GM18858 (cell line): Measurements from ENCODE around the gene CRELD1.
A peak's percentile ranks its signal among the peaks of the same experiment; 100 is the strongest.

Experiments
- ATAC-seq: cut with Tn5 transposase; IDR thresholded peaks from one replicate; pipeline ENCODE4 v1.9.1; 2021; ENCODE audit not compliant: unreplicated experiment

CRELD1 gene

DNA sequence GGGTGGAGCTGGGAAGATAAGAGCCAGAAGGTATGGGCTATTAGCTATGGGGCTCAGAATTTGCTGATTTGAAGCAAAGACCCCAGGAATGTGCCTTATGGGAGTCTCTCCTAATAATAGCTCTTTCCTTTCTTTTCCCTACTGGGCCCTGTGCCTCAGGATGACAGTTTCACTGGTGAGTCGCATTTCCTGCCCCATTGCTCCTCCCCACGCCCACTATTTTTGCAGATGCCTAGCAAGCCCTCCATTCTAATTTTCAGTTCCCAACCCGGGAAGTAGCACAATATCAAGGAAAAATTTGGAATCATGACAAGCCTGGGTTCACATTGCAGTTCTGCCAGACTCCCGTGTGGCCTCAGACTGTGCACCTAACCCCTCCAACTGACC lies 30.4 kb upstream of the CRELD1 start:
- no peak for ATAC-seq

DNA sequence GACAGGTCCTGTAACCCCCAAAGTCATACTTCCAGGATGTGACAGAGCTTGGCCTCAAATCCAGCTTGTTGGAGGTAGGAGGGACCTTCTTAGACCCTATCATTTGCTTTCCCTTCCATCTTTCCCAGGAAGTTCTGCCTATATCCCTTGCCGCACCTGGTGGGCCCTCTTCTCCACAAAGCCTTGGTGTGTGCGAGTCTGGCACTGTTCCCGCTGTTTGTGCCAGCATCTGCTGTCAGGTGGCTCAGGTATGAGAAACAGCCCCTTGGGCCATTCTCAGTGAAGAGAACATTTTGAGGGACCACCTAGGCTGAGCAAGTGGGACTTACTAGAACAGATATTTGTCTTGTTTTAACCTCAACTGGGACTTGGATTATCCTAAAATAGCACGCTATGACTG lies 29.7 kb upstream of the CRELD1 start:
- ATAC-seq, result no peak

DNA sequence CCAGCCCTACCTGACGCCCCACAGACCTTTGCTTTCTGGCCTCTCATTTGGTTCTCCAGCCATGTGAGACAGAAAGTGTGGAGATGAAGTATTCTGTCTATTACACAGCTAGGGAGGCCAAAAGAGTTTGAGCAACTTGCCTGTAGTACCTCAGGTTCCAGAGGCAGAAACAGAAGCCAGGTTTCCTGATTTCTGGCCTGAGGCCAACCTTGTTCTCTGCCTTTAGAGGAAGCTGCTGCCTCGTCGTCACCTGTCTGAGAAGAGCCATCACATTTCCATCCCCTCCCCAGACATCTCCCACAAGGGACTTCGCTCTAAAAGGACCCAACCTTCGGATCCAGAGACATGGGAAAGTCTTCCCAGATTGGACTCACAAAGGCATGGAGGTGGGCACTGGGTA lies 27.2 kb upstream of the CRELD1 start:
- ATAC-seq, result no peak

DNA sequence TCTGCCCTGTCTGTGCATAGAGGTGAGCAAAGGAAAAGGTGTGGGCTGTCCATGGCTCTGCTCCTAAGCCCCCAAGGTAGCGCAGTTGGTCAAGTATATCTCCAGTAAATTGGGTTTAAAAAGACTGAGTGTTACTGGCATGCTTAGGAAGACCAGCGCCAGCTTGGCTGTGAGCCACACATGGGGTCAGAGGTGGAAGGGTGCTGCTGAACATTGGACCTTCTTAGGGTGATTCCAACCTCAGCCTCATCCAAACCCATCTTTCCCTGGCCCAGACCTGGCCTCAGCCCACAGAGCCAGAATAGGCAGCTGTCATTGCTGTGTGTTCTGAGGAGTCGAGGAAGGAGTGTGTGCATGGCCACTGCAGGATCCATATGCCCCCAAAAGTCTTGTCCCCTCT lies 25.3 kb upstream of the CRELD1 start:
- no peak for ATAC-seq

DNA sequence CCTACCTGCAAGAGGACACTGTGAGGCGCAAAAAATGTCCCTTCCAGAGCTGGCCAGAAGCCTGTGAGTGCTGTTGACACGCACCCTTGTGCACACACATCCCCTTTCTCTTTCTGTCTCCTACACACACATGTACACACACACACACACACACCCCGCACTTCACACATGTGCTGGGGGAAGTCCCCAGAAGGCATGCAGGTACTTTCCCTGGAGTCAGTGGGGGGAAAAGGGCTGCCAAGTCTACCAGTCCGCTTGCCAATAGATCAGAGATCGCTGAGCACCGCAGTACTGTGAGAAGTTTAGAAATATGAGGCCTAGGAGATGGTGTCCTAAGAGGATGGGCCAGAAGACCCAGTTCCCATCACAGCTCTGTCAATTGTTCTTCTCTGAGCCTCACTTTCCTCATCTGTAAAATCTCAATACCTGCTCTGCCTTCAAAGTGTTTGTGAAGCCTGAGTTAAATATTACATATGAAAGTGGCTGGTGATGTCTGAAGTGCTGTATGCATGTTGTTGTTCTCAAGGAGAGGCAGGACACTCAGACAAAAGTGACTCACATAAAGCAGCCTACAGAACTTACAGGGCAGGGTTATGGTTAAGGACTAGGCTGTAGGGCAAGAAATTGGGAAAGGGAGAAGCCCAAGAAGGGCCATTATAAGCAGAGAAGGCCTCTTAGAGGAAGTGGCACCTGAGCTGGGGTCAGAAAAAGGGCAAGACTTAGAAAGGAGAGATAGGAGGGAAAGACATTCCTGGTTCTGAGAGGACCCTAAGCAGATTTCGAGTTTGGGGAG lies 24.2 kb upstream of the CRELD1 start:
- ATAC-seq, result no peak

DNA sequence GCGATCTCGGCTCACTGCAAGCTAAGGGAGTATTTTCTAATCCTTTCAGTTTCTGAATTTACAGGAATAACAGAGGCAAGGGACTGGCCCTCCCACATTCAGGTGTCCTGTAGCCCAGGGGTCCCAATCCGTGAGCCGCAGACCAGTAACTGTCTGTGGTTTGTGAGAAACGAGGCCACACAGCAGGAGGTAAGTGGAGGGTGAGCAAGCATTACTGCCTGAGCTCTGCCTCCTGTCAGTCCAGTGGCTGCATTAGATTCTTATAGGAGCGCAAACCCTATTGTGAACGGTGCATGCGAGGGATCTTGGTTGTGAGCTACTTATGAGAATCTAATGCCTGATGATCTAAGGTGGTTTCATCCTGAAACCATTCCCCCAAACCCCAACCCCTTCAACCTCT lies 21.8 kb upstream of the CRELD1 start:
- ATAC-seq, result no peak

DNA sequence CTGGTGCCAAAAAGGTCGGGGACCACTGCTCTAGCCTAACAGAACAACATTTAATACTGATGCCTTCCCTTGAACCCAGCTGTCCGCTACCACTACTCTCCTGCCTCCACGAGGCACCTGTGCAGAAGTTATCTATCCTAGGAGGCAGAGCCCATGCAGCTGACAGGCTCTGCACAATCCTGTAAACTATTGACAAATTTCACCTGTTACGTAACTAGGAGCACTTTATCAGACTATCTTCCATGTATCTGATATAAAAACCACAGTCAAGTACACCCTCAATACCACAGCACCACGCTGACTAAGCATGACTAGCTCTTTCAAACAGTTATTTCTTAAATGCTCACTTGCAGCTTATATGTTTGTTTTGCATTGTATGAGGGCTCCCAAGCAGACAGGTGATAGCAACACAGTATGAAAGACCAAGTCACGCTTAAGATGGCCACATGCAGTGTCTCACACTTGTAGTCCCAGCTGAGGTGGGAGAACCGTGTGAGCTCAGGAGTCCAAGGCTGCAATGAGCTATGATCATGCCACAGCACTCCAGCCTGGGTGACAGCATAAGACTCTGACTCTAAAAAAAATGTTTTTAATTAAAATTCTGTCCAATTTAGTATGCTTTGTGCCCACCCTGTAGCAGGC lies 21.2 kb upstream of the CRELD1 start:
- no peak for ATAC-seq

DNA sequence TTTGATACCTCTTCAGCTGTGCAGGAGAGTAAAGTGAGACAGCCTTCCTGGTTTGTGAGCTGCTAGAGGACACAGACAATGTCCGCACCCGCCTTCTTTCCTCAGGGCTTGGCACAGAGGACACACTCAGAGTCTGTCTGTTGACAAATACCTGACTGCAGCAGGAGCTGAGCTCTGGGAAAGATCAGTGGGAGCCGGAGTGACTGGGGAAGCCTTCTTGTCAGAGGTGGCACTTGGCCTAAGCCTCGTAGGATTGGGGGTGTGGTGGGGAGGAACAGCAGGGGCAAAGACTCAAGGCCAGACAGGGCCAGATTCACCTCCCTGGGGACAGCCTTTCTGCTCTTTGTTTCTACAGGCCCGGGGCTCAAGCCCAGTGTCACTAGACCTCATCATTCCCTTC lies 20.0 kb upstream of the CRELD1 start:
- no peak for ATAC-seq

DNA sequence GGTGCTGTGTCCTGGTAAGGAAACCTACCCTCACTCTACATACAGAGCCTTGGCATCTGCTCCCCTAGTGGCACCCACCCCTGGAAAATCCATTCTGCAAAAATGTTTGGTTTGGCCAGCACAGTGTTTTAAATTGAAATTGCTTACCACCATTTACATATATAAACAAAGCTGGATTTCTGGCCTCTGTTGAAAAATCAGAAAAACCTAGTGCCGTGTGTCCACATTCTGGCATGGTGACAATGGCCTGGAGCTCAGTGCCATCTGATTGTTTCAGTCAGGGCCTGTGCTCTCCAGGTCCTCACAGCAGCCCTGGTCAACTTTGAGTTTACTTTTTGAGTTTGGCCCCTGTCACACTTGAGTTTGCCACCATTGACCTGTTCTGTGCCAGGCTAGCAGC lies 19.6 kb upstream of the CRELD1 start:
- ATAC-seq, result no peak

DNA sequence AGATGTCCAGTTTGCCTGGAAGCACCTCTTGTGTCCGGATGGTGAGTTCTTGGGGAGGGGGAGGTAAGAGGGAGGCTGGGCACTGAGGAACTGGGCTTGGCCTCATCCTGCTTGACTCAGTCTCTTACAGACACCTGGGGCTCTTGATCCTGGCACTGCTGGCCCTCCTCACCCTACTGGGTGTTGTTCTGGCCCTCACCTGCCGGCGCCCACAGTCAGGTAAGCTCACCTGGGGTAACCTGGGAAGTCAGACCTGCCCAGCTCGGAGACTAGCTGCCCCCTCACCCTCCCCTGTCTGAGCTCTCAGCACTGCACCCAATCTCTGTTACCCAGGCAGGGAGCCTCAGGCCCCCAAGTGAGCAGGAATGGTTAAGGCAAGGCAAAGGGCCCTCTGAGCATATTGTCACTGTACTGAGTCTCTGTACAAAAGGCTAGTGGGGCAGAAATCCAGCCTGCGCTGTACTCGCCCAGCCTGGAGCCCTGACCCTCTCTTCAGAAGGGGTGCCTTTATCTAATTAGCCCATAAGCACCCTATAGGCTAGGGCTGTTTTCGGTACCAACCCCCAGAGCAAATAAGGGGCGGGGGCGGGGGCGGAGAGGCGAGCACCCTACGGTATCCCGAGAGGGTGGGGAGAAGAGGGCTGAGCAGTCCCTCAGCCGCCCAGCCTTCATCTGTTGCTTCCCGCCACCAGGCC lies 18.9 kb upstream of the CRELD1 start:
- peak; percentile 49 for ATAC-seq

DNA sequence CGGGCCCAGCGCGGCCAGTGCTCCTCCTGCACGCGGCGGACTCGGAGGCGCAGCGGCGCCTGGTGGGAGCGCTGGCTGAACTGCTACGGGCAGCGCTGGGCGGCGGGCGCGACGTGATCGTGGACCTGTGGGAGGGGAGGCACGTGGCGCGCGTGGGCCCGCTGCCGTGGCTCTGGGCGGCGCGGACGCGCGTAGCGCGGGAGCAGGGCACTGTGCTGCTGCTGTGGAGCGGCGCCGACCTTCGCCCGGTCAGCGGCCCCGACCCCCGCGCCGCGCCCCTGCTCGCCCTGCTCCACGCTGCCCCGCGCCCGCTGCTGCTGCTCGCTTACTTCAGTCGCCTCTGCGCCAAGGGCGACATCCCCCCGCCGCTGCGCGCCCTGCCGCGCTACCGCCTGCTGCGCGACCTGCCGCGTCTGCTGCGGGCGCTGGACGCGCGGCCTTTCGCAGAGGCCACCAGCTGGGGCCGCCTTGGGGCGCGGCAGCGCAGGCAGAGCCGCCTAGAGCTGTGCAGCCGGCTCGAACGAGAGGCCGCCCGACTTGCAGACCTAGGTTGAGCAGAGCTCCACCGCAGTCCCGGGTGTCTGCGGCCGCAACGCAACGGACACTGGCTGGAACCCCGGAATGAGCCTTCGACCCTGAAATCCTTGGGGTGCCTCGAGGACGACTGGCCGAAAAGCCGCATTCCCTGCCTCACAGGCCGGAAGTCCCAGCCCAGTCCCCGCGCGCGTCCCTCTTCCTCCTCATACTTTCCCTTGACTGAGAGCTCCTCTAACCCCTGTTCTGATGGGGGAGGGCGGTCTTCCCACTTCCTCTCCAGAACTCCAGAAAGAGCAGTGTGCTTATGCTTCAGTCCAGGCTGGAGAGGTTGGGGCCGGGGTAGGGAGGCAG lies 18.1 kb upstream of the CRELD1 start:
- peak; percentile 34 for ATAC-seq

DNA sequence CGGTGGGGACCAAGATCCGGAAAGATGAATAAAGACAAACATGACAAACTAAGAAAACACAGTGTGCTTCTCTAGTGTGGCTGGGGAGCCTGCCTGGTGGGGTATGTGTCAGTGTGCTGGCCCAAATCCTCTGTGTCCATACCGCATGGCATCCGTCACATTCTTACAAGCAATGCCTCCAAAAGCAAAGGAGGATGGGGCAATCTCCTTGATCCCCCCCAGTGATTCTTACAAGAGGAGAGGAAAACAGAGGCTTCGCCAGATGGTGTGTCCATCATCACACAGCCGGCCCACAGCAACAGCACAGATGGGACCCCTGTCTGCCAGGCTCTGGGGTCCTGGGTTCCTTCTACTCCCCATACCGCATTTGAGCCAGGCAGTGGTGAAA lies 17.3 kb upstream of the CRELD1 start:
- no peak for ATAC-seq

DNA sequence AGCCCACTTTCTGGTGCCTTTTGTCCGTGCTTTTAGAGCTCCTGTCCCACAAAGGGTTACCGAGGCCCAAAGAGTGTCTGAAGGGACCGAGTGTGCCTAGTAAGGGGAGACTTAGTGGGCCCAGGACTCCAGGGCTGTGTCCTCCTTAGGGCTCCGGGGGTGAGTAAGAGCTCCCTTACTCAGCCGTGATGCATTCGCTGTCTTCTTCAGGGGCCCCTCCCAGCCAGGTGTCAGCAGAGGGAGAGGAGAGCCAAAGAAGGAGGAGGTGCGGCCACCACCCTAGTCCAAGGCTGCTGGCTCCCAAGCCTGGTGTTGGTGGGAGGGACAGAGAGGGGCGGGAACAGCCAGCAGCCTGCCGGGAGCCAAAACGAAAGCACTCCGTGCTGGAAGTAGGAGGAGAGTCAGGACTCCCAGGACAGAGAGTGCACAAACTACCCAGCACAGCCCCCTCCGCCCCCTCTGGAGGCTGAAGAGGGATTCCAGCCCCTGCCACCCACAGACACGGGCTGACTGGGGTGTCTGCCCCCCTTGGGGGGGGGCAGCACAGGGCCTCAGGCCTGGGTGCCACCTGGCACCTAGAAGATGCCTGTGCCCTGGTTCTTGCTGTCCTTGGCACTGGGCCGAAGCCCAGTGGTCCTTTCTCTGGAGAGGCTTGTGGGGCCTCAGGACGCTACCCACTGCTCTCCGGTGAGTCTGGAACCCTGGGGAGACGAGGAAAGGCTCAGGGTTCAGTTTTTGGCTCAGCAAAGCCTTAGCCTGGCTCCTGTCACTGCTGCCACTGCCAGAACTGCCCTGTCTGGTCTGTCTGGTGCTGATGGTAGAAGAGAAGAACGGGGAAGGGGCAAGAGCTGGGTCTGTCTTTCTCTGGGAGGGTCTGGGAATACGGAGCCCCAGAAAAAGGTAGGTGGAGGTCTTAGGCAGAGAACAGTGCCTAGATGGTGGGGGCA lies 16.6 kb upstream of the CRELD1 start, which contains the start of gene IL17RC:
TSS of gene IL17RC (plus strand) at position 365 of the 947 bp plus-strand sequence. CDS start at position 583, 218 bp downstream.
- no peak for ATAC-seq

DNA sequence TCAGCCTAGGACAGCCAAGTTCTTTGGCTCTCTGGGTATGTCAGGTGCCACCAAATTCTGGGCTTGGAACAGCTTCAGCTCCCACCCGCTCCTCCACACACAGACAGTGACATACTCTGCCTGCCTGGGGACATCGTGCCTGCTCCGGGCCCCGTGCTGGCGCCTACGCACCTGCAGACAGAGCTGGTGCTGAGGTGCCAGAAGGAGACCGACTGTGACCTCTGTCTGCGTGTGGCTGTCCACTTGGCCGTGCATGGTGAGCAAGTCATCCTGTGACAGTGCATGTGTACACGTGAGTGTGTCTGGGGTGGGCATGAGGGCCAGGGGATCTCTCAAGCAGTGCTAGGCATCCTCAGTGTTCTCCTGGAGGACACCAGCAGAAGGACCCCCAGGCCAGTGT lies 15.8 kb upstream of the CRELD1 start:
- ATAC-seq, result no peak

DNA sequence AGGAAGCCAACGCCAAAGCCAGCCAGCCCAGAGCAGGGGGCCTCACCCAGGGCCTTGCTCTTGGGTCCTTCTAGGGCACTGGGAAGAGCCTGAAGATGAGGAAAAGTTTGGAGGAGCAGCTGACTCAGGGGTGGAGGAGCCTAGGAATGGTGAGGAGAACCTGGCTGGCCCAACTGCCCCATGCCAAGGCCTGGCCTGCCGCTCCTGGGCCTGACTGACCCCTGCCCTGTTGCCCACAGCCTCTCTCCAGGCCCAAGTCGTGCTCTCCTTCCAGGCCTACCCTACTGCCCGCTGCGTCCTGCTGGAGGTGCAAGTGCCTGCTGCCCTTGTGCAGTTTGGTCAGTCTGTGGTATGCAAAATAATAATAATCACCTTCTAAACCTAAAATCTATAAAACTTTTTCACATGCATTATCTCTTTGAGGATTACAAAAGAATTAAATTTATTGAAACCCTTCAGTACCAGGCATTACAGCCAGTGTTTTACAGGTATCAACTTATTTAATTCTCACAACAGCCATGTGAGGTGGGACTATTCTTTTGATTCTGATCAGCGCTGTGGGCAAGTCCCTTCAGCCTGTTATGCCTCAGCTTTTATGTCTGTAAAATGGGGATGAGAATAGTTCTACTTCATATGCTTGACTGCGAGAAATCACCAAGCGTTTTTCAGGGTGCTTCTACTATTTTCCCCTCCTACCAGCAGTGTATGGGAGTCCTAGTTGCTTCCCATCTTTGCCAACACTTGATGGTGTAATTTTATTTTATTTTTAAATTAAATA lies 15.2 kb upstream of the CRELD1 start:
- ATAC-seq, result no peak

DNA sequence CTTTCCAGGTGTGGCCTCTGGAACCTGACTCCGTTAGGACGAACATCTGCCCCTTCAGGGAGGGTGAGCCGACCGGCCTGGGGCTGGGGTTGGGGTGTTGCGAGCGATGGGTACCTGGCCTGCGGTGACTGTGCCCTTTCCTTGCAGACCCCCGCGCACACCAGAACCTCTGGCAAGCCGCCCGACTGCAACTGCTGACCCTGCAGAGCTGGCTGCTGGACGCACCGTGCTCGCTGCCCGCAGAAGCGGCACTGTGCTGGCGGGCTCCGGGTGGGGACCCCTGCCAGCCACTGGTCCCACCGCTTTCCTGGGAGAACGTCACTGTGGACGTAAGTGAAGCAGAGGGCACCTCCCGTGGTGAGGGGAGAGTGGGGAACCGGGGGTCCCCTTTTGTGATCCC lies 5.5 kb upstream of the CRELD1 start:
- no peak for ATAC-seq

DNA sequence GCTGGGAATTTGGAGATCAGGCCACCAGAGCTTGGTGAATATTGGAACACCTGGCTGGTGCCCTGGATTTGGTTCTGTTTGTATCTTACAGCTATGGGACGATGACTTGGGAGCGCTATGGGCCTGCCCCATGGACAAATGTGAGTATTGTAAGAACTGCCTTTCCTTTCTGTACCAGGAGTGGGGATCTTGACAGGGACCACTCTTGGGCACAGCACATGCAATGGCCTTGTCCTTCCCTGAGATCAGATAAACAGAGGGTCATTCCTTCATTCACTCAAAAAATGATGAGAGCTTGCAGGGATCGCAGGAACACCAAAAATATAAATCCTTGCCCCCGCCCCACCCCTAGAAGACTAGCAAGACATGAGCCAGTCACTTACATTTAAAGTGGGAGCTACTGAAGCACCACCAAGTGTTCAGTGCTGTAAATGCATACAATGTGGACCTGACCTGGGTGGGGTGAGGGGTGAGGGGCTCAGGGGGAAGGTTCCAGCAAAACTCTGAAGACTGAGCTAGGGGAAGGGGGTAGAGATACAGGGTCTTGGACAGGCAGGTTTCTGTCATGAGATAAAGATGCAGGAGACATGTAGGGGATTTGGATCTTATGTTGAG lies 2.7 kb upstream of the CRELD1 start:
- no peak for ATAC-seq

DNA sequence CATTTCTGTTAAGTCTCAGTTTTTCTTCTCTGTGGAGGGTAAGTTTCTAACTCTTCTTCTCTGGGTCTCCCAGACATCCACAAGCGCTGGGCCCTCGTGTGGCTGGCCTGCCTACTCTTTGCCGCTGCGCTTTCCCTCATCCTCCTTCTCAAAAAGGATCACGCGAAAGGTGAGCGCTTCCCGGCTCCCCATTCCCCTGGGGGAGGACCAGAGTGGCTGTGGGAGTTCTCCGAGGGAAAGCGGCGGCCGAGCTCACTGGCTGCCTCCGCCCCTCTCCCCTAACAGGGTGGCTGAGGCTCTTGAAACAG lies 1.1 kb upstream of the CRELD1 start:
- no peak for ATAC-seq
